ENCODE data around the gene OR13C3.

The OR13C3 gene

DNA sequence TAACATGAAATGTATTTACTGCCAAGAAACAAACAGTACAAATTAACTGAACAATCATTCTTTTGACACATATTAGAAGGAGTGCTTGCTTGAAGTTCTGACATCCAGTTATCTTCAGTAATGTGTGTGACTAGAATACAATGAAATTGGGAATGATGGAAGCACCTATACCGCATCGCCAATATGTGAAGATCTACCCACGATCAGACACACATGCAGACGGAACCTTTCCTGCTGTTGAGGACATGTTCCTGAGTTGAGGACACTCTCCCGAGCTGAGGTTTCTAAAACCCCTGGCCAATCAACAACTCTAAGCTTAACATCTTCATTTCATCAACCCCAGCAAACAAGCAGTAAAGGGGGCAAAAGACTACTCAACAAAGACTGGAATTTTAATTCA lies at the start of gene OR13C3:
Gene OR13C3, minus strand, starts transcription at position 101 of the 400 bp plus-strand sequence. CDS start 133 bp downstream, outside the sequence.
- Histone ChIP-seq H3K27me3 (ENCODE audit: control insufficient read depth, insufficient read depth, low read length) (no peaks in the 10 kb centered on the region), H3K27ac (ENCODE audit: low read depth, low read length) (no peak within 1 kb of the TSS), H3K9me3 (ENCODE audit: control insufficient read depth, insufficient read depth, low read length) (no peaks in the 10 kb centered on the region), H3K36me3 (ENCODE audit: control insufficient read depth, insufficient read depth, low read length) (no peaks in the 10 kb centered on the region), H3K9ac (ENCODE audit: low read depth, low read length) (no peak within 1 kb of the TSS), H3K4me3 (ENCODE audit: low read depth, low read length) (no peak within 1 kb of the TSS), H3K4me1 (ENCODE audit: control insufficient read depth, insufficient read depth, low read length) (peaks cover 8% of the 10 kb centered on the region; the same call in 1 of the 2 replicates)

GRCh38 chr9:104580562-104580961 lies 43.9 kb upstream of the OR13C3 start:
- H3K9ac ChIP-seq (ENCODE audit: low read depth, low read length), result no peak overlapping the region
- H3K4me3 ChIP-seq (ENCODE audit: low read depth, low read length), result no peak overlapping the region
- no peaks in the 10 kb centered on the region for H3K9me3 ChIP-seq (ENCODE audit: control insufficient read depth, insufficient read depth, low read length)
- no peak overlapping the region for H3K27ac ChIP-seq (ENCODE audit: low read depth, low read length)
- no peaks in the 10 kb centered on the region for H3K27me3 ChIP-seq (ENCODE audit: control insufficient read depth, insufficient read depth, low read length)
- H3K4me1 ChIP-seq (ENCODE audit: control insufficient read depth, insufficient read depth, low read length), result no peaks in the 10 kb centered on the region
- no peaks in the 10 kb centered on the region for H3K36me3 ChIP-seq (ENCODE audit: control insufficient read depth, insufficient read depth, low read length)

DNA sequence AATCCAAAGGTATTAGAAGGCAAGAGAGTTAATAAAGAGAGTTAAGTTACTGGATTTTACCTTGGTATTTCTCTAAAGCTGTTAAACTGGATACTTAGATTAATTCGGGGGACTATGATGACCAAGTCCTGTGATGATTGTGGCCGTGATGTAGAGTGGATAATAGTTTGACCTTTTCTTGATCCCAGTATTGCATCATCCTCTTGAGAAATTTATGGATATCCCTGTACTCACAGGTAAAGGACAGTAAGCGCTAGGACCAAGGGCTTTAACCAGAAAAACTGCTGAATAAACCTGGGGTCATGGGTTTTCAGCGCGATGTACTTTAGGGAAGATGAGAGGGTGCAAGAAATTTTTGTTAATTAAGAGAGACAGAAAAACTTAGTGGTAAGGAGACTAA lies 40.6 kb upstream of the OR13C3 start:
- Histone ChIP-seq H3K4me3 (ENCODE audit: low read depth, low read length) (no peak overlapping the region), H3K36me3 (ENCODE audit: control insufficient read depth, insufficient read depth, low read length) (no peaks in the 10 kb centered on the region), H3K4me1 (ENCODE audit: control insufficient read depth, insufficient read depth, low read length) (no peaks in the 10 kb centered on the region), H3K27me3 (ENCODE audit: control insufficient read depth, insufficient read depth, low read length) (no peaks in the 10 kb centered on the region), H3K9me3 (ENCODE audit: control insufficient read depth, insufficient read depth, low read length) (peaks cover 3% of the 10 kb centered on the region; the same call in 1 of the 2 replicates), H3K27ac (ENCODE audit: low read depth, low read length) (no peak overlapping the region), H3K9ac (ENCODE audit: low read depth, low read length) (no peak overlapping the region)

DNA sequence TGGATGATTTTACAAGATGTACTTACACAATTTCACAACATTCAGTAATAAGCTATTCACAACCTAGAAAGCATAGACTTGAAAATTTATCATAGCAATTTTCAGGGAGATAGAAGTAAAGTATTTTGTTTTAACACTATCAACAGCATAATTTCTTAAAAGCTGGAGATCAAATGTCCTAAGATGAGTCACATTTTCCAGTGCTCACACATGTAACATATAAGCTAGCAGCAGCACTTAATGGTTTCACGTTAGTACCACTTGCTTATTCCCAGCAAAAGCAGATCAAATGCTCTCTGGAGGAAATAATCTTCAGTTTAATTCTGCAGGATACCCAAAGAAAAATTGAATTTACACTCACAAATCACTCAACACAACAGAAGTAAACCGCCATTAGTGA lies 38.8 kb upstream of the OR13C3 start:
- Histone ChIP-seq H3K27me3 (ENCODE audit: control insufficient read depth, insufficient read depth, low read length) (no peaks in the 10 kb centered on the region), H3K4me1 (ENCODE audit: control insufficient read depth, insufficient read depth, low read length) (no peaks in the 10 kb centered on the region), H3K9ac (ENCODE audit: low read depth, low read length) (no peak overlapping the region), H3K36me3 (ENCODE audit: control insufficient read depth, insufficient read depth, low read length) (no peaks in the 10 kb centered on the region), H3K4me3 (ENCODE audit: low read depth, low read length) (no peak overlapping the region), H3K9me3 (ENCODE audit: control insufficient read depth, insufficient read depth, low read length) (peaks cover 3% of the 10 kb centered on the region; the same call in 1 of the 2 replicates), H3K27ac (ENCODE audit: low read depth, low read length) (no peak overlapping the region)

- H3K4me3 ChIP-seq (ENCODE audit: low read depth, low read length), result no peak overlapping the region
Measured at GRCh38 chr9:104572612-104573011, 36.0 kb upstream of the OR13C3 start.

GRCh38 chr9:104568868-104569267 lies 32.2 kb upstream of the OR13C3 start, which contains the start of gene OR13C8:
OR13C8 (plus strand) TSS chr9:104569168; CDS start chr9:104569168, 0 bp downstream.
- Histone ChIP-seq H3K4me3 (ENCODE audit: low read depth, low read length) (no peak within 1 kb of the TSS), H3K27ac (ENCODE audit: low read depth, low read length) (no peak within 1 kb of the TSS), H3K27me3 (ENCODE audit: control insufficient read depth, insufficient read depth, low read length) (no peaks in the 10 kb centered on the region), H3K4me1 (ENCODE audit: control insufficient read depth, insufficient read depth, low read length) (no peaks in the 10 kb centered on the region), H3K9ac (ENCODE audit: low read depth, low read length) (no peak within 1 kb of the TSS), H3K36me3 (ENCODE audit: control insufficient read depth, insufficient read depth, low read length) (no peaks in the 10 kb centered on the region), H3K9me3 (ENCODE audit: control insufficient read depth, insufficient read depth, low read length) (peaks cover 3% of the 10 kb centered on the region; the same call in 1 of the 2 replicates)

More at GRCh38 chr9:104572612-104573011, 36.0 kb upstream of the OR13C3 start:
- H3K27me3 ChIP-seq (ENCODE audit: control insufficient read depth, insufficient read depth, low read length), result no peaks in the 10 kb centered on the region
- H3K9ac ChIP-seq (ENCODE audit: low read depth, low read length), result no peak overlapping the region
- peaks cover 3% of the 10 kb centered on the region; the same call in 1 of the 2 replicates for H3K9me3 ChIP-seq (ENCODE audit: control insufficient read depth, insufficient read depth, low read length)
- H3K4me1 ChIP-seq (ENCODE audit: control insufficient read depth, insufficient read depth, low read length), result no peaks in the 10 kb centered on the region
- no peaks in the 10 kb centered on the region for H3K36me3 ChIP-seq (ENCODE audit: control insufficient read depth, insufficient read depth, low read length)
- H3K27ac ChIP-seq (ENCODE audit: low read depth, low read length), result no peak overlapping the region

DNA sequence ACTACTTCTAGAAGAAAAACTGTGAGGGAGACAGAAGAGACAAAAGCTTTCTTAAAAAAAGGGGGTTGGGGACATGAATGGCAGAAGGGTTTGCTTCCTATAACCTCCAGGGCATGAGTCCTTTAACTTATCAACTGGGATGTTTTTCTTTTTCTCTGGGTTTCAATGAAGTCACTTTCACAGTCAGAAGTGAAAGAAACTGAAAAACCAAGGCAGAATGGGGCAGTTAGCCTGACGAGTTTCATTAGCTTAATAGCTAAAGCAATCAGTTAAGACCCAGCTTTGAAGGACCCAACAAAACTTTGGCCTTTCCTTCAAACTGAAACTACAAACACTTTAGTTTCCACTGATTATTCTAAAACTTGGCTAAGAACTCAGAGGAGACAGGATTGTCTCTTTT lies 27.7 kb upstream of the OR13C3 start:
- no peaks in the 10 kb centered on the region for H3K27me3 ChIP-seq (ENCODE audit: control insufficient read depth, insufficient read depth, low read length)

DNA sequence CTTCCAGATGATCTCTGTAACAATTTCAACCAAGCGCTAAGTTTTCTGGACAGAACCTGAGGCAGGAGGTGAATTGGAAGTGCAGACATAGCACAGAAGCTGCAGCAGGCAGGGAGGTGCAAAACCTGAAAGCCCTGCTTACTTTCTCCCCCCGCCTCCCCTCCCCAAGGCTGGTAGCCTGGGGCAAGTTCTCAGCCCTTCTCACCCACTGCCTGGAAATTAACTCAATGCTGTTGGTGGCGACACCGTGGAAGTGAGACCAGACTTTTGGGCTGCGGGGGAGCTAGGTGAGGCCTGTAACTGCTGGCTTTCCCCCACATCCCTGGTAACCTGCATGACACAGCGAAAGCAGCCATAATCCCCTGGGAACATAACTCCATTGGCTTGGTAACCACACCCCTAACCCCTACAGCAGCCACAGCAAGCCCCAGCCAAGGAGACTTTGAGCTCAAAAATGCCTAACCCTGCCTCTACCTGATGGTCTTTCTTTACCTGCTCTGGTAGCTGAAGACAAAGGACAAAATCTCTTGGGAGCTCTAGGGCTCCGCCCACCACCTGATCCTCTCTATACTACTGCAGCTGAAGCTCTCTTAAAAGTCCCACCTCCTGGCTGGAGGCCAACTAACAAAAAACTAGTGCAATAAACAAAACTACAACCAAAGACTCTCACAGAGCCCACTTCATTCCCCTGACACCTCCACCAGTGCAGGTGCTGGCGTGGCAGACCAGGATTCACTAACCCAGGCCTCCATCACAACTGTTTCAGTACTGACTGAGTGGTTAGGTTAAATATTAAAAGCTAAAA lies 20.4 kb upstream of the OR13C3 start:
- Histone ChIP-seq H3K9ac (ENCODE audit: low read depth, low read length) (no peak overlapping the region), H3K27me3 (ENCODE audit: control insufficient read depth, insufficient read depth, low read length) (no peaks in the 10 kb centered on the region), H3K36me3 (ENCODE audit: control insufficient read depth, insufficient read depth, low read length) (no peaks in the 10 kb centered on the region), H3K4me3 (ENCODE audit: low read depth, low read length) (no peak overlapping the region), H3K27ac (ENCODE audit: low read depth, low read length) (no peak overlapping the region), H3K9me3 (ENCODE audit: control insufficient read depth, insufficient read depth, low read length) (no peaks in the 10 kb centered on the region), H3K4me1 (ENCODE audit: control insufficient read depth, insufficient read depth, low read length) (no peaks in the 10 kb centered on the region)

More for the DNA sequence above, 27.7 kb upstream of the OR13C3 start:
- no peak overlapping the region for H3K4me3 ChIP-seq (ENCODE audit: low read depth, low read length)
- no peaks in the 10 kb centered on the region for H3K4me1 ChIP-seq (ENCODE audit: control insufficient read depth, insufficient read depth, low read length)
- H3K9ac ChIP-seq (ENCODE audit: low read depth, low read length), result no peak overlapping the region
- no peaks in the 10 kb centered on the region for H3K36me3 ChIP-seq (ENCODE audit: control insufficient read depth, insufficient read depth, low read length)
- H3K27ac ChIP-seq (ENCODE audit: low read depth, low read length), result no peak overlapping the region
- H3K9me3 ChIP-seq (ENCODE audit: control insufficient read depth, insufficient read depth, low read length), result no peaks in the 10 kb centered on the region

DNA sequence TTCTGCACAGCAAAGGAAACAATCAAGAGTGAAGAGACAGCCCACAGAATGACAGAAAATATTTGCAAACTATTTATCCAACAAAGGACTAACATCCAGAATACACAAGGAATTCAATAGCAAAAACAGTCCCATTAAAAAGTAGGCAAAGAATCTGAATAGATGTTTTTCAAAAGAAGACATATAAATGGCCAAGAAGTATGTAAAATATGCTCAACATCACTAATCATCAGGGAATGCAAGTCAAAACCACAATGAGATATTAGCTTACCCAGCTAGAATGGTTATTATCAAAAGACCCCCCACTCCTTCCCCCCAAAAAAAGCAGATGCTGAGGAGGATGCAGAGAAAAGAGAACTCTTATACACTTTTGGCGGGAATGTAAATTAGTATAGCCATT lies 18.9 kb upstream of the OR13C3 start:
- no peaks in the 10 kb centered on the region for H3K4me1 ChIP-seq (ENCODE audit: control insufficient read depth, insufficient read depth, low read length)

DNA sequence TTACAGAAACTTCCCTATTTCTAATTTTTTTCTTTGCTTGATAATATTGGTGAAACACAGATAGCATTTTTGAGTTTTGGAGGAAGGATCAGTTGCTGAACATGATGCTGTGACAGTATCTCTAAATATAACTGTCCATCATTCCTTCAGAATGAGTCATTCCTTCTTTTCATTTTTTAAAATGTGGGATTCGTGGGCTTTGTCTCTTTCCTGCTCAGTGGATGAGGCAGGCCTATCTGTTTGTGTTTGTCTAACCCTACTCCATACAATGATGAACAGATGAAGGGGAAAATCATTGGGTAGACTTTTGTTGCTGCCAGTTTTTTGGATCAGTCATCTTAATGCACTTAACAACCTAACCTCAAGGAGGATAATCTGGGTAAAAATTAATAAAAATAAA lies 16.6 kb upstream of the OR13C3 start:
- H3K9ac ChIP-seq (ENCODE audit: low read depth, low read length), result no peak overlapping the region
- H3K9me3 ChIP-seq (ENCODE audit: control insufficient read depth, insufficient read depth, low read length), result no peaks in the 10 kb centered on the region
- no peaks in the 10 kb centered on the region for H3K36me3 ChIP-seq (ENCODE audit: control insufficient read depth, insufficient read depth, low read length)
- H3K27ac ChIP-seq (ENCODE audit: low read depth, low read length), result no peak overlapping the region
- no peaks in the 10 kb centered on the region for H3K27me3 ChIP-seq (ENCODE audit: control insufficient read depth, insufficient read depth, low read length)
- H3K4me3 ChIP-seq (ENCODE audit: low read depth, low read length), result no peak overlapping the region
- no peaks in the 10 kb centered on the region for H3K4me1 ChIP-seq (ENCODE audit: control insufficient read depth, insufficient read depth, low read length)

More for the DNA sequence above, 18.9 kb upstream of the OR13C3 start:
- no peaks in the 10 kb centered on the region for H3K36me3 ChIP-seq (ENCODE audit: control insufficient read depth, insufficient read depth, low read length)
- H3K27me3 ChIP-seq (ENCODE audit: control insufficient read depth, insufficient read depth, low read length), result no peaks in the 10 kb centered on the region
- no peaks in the 10 kb centered on the region for H3K9me3 ChIP-seq (ENCODE audit: control insufficient read depth, insufficient read depth, low read length)
- H3K27ac ChIP-seq (ENCODE audit: low read depth, low read length), result no peak overlapping the region
- no peak overlapping the region for H3K9ac ChIP-seq (ENCODE audit: low read depth, low read length)
- H3K4me3 ChIP-seq (ENCODE audit: low read depth, low read length), result no peak overlapping the region

GRCh38 chr9:104544644-104545043 lies 8.0 kb upstream of the OR13C3 start:
- Histone ChIP-seq H3K4me1 (ENCODE audit: control insufficient read depth, insufficient read depth, low read length) (no peaks in the 10 kb centered on the region), H3K27ac (ENCODE audit: low read depth, low read length) (no peak overlapping the region), H3K9me3 (ENCODE audit: control insufficient read depth, insufficient read depth, low read length) (no peaks in the 10 kb centered on the region), H3K9ac (ENCODE audit: low read depth, low read length) (no peak overlapping the region), H3K36me3 (ENCODE audit: control insufficient read depth, insufficient read depth, low read length) (no peaks in the 10 kb centered on the region), H3K4me3 (ENCODE audit: low read depth, low read length) (no peak overlapping the region), H3K27me3 (ENCODE audit: control insufficient read depth, insufficient read depth, low read length) (no peaks in the 10 kb centered on the region)
